Measurements from ENCODE around the gene KCTD16. TPM values are rescaled to one million over a fixed set of nuclear protein-coding genes. Genes with fewer than 3 reads are reported as not detected.

KCTD16 gene
- under 1 TPM; 0.02 to 0.03 TPM for total RNA-seq

DNA sequence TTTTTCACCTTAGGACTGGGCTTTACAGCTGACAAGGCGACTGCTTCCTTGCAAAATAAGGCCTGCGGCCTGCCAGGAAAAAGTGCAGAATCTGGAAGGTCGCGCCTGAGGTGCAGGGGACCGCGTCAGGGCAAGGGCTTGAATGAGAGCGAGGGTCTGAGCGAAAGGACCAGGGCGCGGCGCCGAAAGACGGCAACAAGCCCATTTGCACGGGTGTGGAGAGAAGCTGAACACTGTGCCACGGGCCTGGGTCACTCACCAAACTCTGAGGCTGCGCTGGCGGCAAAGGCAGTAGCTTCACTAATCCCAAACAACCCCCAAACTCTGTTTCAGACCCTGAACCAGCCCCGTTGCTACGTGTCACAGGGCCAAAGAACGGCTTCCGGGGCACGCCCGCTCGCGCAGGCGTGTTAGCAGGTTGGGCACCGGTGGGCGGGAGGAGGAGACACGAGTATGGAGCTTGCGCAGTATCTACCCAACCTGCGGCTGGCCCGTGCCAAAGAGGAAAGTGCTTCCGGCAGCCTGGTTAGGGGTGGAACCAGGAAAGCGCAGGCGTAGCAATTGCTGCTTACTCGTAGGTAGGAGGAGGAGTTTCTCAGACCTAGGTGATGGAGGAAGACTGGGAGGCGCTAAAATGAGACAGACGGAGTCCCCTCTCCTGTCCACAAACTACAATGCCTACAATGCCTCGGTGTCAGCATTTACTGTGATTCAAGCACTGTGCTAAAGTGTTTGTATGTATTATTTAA is at the start of gene KCTD16, which contains the start of gene YIPF5:
KCTD16 (plus strand) TSS at position 598 of the 749 bp plus-strand sequence.
YIPF5 (minus strand) TSS at position 384 of the 749 bp plus-strand sequence. CDS start 704 bp downstream, outside the sequence.
- H3K9ac ChIP-seq (ENCODE audit: low read depth in 2 of 2, low read length in 2 of 2), result peak within 1 kb of the TSS; percentile 80 to 84
- no peaks in the 10 kb centered on the region for H3K36me3 ChIP-seq
- intact Hi-C loops (cut with DNase I), result no loop called here
- no peaks in the 10 kb centered on the region for H3K27me3 ChIP-seq
- no peaks in the 10 kb centered on the region for H3K9me3 ChIP-seq
- H3K27ac ChIP-seq, result peak within 1 kb of the TSS; percentile 71
- peak; percentile 97 for DNase-seq
- TF ChIP-seq, protein P1, sequence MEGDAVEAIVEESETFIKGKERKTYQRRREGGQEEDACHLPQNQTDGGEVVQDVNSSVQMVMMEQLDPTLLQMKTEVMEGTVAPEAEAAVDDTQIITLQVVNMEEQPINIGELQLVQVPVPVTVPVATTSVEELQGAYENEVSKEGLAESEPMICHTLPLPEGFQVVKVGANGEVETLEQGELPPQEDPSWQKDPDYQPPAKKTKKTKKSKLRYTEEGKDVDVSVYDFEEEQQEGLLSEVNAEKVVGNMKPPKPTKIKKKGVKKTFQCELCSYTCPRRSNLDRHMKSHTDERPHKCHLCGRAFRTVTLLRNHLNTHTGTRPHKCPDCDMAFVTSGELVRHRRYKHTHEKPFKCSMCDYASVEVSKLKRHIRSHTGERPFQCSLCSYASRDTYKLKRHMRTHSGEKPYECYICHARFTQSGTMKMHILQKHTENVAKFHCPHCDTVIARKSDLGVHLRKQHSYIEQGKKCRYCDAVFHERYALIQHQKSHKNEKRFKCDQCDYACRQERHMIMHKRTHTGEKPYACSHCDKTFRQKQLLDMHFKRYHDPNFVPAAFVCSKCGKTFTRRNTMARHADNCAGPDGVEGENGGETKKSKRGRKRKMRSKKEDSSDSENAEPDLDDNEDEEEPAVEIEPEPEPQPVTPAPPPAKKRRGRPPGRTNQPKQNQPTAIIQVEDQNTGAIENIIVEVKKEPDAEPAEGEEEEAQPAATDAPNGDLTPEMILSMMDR (IDR thresholded peaks at IDR 0.05), result no peak
- H3K4me1 ChIP-seq, result peaks cover 8% of the 10 kb centered on the region
- H3K4me3 ChIP-seq, result peak within 1 kb of the TSS; percentile 77

DNA sequence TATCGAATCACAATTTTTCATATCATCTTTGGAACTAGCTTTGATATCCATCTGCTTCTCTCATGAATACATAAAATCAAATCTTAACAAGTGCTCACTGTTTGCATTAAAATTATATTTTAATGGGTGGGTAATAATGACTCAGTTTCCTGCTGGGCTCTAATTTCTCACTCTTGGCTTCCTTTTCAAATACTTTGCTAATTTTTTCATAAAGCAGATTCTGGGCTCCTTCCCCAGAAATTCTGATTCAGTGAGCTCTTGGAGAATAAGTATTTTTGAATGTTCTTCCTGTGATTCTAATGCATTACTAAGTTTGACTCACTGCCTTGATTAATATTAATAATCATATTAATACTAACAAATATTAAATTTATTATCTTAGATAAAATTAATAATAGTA is 49.1 kb upstream of the KCTD16 start:
- TF ChIP-seq, protein P1 (IDR thresholded peaks at IDR 0.05), result no peak
- Histone ChIP-seq H3K9me3 (no peaks in the 10 kb centered on the region), H3K27me3 (no peaks in the 10 kb centered on the region), H3K4me3 (no peak overlapping the region), H3K4me1 (no peaks in the 10 kb centered on the region), H3K27ac (no peak overlapping the region), H3K36me3 (no peaks in the 10 kb centered on the region), H3K9ac (ENCODE audit: low read depth in 2 of 2, low read length in 2 of 2) (no peak overlapping the region)
- no peak for DNase-seq
- intact Hi-C loops (cut with DNase I), result no loop called here

DNA sequence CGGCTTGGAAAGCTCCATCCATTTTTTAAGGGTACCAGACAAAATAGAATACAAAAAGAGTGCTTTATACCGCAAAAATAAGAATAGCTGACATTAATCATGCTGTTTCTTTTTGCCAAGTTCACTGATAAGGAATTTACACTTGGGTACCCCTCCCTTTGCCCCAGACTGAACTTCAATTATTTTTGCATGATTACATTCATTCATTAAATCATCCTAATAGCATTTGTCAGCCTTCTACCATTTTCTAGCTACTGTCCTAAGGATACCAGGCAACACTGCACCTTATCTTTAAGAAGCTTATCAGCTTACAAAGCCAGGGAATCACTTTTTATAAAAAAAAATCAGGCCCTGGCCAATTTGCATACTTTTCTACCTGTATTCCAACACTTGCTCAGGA is 48.6 kb upstream of the KCTD16 start:
- Histone ChIP-seq H3K36me3 (no peaks in the 10 kb centered on the region), H3K27ac (no peak overlapping the region), H3K9ac (ENCODE audit: low read depth in 2 of 2, low read length in 2 of 2) (no peak overlapping the region), H3K27me3 (no peaks in the 10 kb centered on the region), H3K4me3 (no peak overlapping the region), H3K4me1 (no peaks in the 10 kb centered on the region), H3K9me3 (no peaks in the 10 kb centered on the region)
- no peak for DNase-seq
- intact Hi-C loops (cut with DNase I), result no loop called here
- TF ChIP-seq, protein P1 (IDR thresholded peaks at IDR 0.05), result no peak

DNA sequence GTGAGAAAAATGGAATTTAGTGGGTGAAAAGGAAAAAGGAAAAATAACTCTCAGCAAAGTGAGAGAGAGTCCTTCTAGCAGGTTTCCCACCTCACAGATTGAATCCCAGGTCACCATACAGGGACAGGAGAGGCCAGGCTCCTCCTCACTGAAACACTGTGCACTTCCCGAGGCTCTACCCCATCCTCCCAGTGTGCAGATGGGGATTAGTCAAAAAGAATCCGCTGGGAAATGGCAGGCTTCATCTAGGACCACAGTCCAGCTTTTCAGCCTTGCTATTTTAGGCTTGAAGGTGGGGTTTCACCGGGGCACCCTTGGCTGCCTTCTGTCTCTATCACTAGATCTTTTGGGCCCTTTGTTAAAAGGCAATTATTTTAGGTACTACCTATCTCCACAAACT is 48.0 kb upstream of the KCTD16 start:
- Histone ChIP-seq H3K9me3 (no peaks in the 10 kb centered on the region), H3K36me3 (no peaks in the 10 kb centered on the region), H3K4me1 (no peaks in the 10 kb centered on the region), H3K27ac (no peak overlapping the region), H3K9ac (ENCODE audit: low read depth in 2 of 2, low read length in 2 of 2) (no peak overlapping the region), H3K27me3 (no peaks in the 10 kb centered on the region), H3K4me3 (no peak overlapping the region)
- intact Hi-C loops (cut with DNase I), result no loop called here
- TF ChIP-seq, protein P1 (IDR thresholded peaks at IDR 0.05), result no peak
- DNase-seq, result no peak

DNA sequence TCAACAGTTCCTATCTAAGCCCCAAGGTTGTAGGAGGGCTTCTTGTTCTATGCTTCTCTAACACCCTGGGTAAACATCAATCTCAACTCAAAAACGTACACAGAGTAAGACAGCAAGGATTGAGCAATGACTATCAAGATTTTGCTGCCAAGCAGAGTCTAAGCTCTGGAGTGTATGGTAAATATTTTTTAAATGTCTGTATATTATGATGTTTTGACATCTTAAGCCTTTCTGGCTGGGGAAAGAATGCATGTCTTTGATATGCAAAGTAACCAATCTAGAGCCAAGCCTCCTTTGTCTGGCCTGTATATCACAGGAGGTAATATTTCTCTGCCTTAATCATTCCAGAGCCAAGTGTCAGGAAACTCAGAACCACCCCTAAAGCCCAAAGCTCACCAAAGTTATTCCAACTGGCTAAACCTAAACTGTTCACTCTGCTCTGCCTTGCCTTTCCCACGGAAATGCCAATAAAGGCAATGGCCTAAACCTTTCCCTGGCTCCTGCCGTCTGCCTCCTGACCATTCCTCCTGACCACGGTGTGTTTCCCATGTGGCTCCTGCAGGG is 45.4 kb upstream of the KCTD16 start:
- Histone ChIP-seq H3K4me3 (no peak overlapping the region), H3K4me1 (no peaks in the 10 kb centered on the region), H3K36me3 (no peaks in the 10 kb centered on the region), H3K27me3 (no peaks in the 10 kb centered on the region), H3K9ac (ENCODE audit: low read depth in 2 of 2, low read length in 2 of 2) (no peak overlapping the region), H3K27ac (no peak overlapping the region), H3K9me3 (no peaks in the 10 kb centered on the region)
- TF ChIP-seq, protein P1 (IDR thresholded peaks at IDR 0.05), result no peak
- DNase-seq, result no peak
- intact Hi-C loops (cut with DNase I), result no loop called here
